ENCODE data around the gene TBCD.
"Not testable (repeated sequence)": the region's sequence is repeated elsewhere in the genome, so short reads cannot be mapped to it uniquely, and the experiment has no call there.

Gene TBCD

GRCh38 chr17:82955106-82955505 is 203.2 kb downstream of the TBCD start:
- not testable (repeated sequence) for DNase-seq (ENCODE audit: low read depth in 2 of 2)

DNA sequence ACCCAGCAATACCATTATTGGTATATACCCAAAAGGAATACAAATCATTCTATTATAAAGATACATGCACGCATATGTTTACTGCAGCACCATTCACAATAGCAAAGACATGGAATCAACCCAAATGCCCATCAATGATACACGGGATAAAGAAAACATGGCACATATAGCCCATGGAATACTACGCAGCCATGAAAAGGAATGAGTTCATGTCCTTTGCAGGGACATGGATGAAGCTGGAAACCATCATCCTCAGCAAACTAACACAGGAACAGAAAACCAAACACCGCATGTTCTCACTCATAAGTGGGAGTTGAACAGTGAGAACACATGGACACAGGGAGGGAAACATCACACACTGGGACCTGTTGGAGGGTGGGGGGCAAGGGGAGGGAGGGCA is 203.8 kb downstream of the TBCD start:
- DNase-seq (ENCODE audit: low read depth in 2 of 2), result not testable (repeated sequence)

DNA sequence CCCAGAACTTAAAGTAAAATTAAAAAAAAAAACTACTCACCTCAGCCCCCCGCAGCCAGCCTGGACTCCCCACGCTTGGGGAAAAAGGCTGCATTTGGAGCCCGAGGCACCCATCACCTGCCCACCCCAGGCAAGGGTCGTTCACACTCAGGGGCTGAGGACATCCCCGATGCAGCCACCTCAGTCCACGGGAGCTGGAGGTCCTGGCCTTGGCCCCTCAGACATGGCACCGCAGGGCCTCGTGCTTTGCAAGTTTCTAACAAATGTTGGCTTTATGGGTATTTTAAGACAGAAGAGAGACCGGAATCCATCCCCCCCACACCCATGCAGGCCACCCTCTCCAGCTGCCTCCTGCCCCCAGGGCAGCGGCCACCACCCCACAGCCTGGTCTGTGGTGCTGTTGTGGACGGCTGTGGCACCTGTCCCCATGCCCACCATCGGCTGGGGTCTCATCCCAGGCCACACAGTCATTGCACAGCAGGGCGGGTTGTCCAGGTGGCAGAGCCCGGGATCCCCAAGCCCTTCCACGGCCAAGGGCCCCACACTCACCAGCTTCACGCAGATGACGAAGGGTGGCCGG is 204.4 kb downstream of the TBCD start:
- no peak for DNase-seq (ENCODE audit: low read depth in 2 of 2)

DNA sequence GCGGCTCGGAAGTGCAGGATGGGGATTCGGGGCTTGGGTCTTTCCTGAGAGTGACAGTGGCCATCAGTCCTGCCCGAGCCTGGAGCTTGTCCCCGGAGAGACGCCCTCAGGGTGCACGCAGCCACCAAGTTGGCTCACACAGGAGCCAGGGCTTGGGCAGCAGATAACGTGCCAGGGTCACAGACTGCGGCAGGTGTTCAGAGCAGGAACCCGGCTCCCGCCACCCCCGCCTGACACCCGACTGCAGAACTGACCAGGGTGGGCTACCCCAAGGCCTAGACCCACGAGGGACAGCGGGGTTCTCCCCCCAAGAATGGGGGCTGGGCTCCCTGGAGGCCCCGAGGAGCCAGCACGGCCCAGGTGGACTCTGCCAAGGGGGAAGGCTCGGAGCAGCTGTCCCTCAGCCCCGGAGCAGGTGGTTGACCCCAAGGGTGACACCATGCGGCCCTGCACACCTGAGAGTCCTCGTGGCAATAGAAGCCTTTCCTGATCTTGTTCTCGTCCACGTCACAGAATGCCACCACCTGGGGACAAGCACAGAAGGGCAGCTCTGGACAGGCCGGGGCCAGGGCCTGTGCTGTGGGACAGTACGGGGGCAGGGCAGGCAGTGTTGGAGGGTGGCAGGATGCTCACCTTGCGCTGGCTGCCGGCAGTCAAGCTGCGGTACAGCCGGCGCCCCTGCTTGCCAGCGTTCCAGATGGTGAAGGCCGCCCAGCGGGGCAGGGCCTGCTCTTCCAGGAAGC is 205.0 kb downstream of the TBCD start:
- no peak for DNase-seq (ENCODE audit: low read depth in 2 of 2)

DNA sequence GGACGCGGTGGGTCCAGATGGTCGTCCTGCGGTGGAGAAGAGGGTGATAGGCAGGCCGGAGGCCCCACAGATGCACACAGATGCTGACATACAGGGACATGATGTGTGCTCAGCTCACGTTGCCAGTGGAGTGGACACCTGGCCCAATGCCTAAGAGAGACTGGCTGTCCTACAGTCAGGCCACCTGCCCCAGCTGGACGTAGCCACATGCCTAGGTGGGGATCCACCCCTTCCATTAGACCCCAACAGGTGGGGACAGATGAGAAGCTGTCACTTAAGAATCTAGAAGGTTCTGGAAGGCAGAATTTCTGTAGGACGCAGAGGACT is 205.6 kb downstream of the TBCD start:
- no peak for DNase-seq (ENCODE audit: low read depth in 2 of 2)

DNA sequence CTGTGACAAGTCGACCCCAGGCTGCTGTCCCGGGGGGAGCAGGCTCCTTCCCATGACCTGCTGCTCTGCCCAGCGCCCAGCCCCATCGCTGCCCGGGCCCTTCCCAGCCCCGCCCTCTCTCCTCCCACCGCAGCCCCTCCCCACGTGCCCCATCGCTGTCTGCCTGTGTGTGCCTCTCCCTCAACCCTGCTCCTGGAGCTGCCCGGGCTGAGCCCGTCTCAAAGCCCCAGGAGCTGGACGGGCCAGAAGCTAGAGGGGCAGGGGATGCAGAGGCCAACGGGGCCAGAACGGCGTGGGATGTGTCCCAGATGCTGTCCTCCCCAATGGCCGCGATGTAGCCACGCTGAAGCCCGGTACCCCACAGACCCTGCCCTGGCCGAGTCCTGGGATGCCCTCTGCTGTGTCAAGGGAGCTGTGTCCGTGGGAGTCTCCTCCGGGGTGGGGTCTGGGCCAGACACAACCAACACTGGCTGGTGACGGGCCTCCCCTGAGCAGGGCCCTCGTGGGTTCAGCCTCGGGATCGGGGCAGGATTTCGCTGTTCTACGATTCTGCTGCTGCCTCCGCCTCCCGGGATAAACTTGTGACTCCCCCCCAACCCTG is 206.2 kb downstream of the TBCD start:
- no peak for DNase-seq (ENCODE audit: low read depth in 2 of 2)

GRCh38 chr17:82959242-82959930 is 207.5 kb downstream of the TBCD start:
- no peak for DNase-seq (ENCODE audit: low read depth in 2 of 2)

- DNase-seq (ENCODE audit: low read depth in 2 of 2), result no peak
Measured at GRCh38 chr17:82959990-82960418, 208.1 kb downstream of the TBCD start.

- no peak for DNase-seq (ENCODE audit: low read depth in 2 of 2)
Measured at GRCh38 chr17:82960419-82961271, 208.8 kb downstream of the TBCD start.

DNA sequence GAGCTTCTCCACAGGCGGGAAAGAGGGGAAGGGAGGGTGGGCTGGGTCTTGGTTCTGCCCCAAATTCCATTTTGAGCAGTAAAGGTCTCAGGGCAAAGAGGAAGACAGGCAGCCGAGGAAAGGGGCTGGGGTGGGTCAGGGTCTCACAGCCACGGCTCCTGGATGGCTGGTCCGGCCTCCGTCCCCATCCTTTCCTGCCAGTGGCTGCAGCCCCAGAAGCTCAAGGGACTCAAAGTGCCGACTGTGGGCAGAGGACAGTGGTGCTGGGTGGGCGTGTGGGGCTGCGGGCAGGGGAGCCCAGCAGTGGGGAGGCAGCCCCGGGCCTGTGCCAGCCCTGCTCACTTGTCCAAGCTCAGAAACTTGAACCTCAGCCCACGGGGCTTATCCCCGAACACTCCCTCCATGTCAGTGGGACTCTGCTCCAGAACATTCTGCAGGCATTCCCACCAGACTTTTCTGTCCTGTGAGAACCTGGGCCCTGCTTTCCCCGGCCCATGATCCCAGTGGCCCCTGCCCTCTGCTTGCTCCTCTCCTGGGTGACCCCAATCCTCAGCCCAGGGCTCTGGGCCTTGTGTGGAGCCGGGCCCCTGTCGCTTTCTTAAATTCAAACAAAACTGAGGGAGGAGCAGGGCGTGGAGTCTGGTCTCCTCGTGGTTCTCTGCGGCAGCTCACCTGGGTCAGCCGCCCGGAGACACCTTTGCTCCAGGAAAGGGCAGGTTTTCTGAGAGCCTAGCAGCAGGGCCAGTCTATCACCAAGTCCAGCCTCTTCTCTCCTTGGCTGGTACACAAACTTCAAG is 209.7 kb downstream of the TBCD start:
- no peak for DNase-seq (ENCODE audit: low read depth in 2 of 2)

DNA sequence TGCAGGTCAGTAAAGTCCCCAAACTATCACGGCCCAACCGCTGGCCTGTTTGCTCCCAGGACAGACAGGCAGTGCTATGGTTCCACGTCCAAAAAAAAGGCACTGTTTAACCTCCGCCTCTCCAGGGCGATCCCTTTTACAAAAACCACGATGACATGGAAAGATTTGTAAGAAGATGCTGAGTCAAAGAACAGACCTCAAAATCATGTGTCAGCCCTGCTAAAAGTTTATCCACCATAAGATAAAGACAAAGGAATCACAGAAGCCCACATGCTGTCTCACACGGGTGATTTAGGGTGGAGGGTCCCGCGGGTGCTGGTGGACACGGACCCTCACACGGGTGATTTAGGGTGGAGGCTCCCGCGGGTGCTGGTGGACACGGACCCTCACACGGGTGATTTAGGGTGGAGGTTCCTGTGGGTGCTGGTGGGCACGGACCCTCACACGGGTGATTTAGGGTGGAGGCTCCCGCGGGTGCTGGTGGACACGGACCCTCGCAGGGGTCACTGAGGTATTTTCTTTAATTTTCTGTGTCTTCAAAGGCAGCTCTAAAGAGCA is 210.4 kb downstream of the TBCD start:
- no peak for DNase-seq (ENCODE audit: low read depth in 2 of 2)

GRCh38 chr17:82963104-82963950 is 211.5 kb downstream of the TBCD start:
- no peak for DNase-seq (ENCODE audit: low read depth in 2 of 2)

DNA sequence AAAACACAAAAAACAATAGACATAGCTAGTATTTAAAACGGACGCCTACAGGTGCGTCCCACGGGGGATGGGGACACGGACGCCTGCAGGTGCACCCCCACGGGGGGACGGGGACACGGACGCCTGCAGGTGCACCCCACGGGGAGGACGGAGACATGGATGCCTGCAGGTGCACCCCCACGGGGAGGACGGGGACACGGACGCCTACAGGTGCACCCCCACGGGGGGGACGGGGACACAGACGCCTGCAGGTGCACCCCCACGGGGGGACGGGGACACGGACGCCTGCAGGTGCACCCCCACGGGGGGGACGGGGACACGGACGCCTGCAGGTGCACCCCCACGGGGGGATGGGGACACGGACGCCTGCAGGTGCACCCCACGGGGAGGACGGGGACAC is 212.6 kb downstream of the TBCD start:
- not testable (repeated sequence) for DNase-seq (ENCODE audit: low read depth in 2 of 2)

GRCh38 chr17:82964851-82965341 is 213.0 kb downstream of the TBCD start:
- no peak for DNase-seq (ENCODE audit: low read depth in 2 of 2)

DNA sequence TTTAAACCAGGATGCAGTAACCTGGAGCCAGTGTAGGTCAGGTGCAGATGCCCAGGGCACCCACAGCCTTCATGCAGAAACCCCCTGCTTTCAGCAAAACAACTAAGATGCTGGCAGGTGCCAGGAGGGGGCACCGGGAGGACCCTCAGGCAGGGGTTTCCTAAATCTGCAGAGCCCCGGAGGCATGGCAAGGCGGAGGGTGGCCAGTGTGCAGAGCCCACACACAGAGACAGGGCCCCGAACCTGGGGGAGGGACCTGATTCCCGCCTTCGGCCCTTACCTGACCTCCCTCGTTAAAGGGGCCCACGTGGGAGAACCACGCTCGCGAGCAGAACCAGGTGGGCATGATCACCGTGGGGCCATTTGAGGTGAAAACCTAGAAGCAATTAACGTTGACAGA is 213.5 kb downstream of the TBCD start:
- no peak for DNase-seq (ENCODE audit: low read depth in 2 of 2)

DNA sequence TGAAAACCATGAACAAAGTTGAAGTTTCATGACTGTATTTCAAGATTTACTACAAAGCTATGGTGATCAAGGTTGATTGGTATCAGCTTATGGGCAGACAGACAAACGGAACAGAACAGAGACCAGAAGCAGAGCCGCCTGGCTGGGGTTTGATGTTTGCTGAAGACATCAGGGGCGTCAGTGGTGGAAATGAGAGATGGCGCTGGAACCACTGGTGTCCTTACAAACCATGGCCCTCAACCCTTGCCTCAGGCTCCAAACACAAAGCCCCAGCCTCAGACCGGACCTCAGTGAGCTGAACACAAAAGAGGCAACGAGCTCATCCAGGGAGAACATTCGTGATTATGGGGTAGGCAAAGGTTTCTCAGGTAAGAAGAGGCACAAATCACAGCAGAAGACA is 214.6 kb downstream of the TBCD start:
- DNase-seq (ENCODE audit: low read depth in 2 of 2), result no peak

- no peak for DNase-seq (ENCODE audit: low read depth in 2 of 2)
Measured at GRCh38 chr17:82967268-82968032, 215.6 kb downstream of the TBCD start.

DNA sequence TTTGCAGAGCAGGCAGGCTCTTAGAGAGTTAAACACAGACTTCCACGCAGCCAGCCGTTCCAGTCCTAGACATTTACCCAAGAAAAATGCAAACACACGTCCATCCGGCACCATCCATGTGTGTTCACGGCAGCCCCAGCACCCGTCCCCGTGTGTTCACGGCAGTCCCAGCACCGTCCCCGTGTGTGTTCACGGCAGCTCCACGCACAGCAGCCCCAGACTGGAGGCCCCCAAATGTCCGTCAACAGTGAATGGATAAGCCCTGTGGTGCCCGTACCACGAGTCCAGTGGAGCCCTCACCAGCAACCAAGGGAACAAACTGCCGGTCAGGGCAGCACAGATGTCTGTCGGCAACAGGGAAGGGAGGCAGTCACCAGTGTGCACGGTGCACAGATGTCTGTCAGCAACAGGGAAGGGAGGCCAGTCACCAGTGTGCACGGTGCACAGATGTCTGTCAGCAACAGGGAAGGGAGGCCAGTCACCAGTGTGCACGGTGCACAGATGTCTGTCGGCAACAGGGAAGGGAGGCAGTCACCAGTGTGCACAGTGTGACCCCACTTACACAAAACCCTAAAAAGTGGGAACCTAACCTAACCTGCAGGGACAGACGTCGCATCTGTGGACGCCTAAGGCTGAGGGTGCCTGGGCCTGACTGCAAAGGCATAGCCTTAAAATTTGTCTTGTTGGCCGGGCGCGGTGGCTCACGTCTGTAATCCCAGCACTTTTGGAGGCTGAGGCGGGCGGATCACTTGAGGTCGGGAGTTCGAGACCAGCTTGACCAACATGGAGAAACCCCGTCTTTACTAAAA is 216.4 kb downstream of the TBCD start:
- not testable (repeated sequence) for DNase-seq (ENCODE audit: low read depth in 2 of 2)
